B cell (primary cell): ENCODE measurements around the gene MEPCE.

Source experiments
- EZH2 ChIP-seq: IDR thresholded peaks from 2 replicates; pipeline ENCODE4 v1.6.1; 2012; ENCODE audit warnings: borderline replicate concordance, low read depth, mild to moderate bottlenecking, moderate library complexity, low read length; ENCODE audit not compliant: insufficient read depth, poor library complexity, severe bottlenecking
- TF ChIP-seq, protein P1 (sequence below): fragments of 200-600 bp; IDR thresholded peaks from one replicate; pipeline ENCODE4 v1.8.0; 2022; ENCODE audit warnings: antibody characterized with exemption, mild to moderate bottlenecking

DNA sequence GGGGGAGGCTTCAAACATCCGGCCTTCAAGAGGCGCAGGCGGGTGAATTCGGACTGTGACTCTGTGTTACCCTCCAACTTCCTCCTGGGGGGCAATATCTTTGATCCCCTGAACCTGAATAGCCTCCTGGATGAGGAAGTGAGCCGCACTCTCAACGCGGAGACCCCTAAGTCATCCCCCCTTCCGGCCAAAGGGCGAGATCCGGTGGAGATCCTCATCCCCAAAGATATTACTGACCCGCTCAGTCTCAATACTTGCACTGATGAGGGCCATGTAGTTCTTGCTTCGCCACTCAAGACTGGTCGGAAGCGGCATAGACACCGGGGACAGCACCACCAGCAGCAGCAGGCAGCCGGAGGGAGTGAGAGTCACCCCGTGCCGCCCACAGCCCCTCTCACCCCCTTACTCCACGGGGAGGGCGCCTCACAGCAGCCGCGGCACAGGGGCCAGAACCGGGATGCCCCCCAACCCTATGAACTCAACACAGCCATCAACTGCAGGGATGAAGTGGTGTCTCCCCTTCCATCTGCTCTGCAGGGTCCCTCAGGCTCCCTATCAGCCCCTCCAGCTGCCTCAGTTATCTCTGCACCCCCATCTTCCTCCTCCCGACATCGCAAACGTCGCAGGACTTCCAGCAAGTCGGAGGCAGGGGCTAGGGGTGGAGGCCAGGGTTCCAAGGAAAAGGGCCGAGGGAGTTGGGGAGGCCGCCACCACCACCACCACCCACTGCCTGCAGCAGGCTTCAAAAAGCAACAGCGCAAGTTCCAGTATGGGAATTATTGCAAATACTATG is 1.1 kb downstream of the MEPCE start:
- TF ChIP-seq EZH2, result no peak
- TF ChIP-seq, protein P1, sequence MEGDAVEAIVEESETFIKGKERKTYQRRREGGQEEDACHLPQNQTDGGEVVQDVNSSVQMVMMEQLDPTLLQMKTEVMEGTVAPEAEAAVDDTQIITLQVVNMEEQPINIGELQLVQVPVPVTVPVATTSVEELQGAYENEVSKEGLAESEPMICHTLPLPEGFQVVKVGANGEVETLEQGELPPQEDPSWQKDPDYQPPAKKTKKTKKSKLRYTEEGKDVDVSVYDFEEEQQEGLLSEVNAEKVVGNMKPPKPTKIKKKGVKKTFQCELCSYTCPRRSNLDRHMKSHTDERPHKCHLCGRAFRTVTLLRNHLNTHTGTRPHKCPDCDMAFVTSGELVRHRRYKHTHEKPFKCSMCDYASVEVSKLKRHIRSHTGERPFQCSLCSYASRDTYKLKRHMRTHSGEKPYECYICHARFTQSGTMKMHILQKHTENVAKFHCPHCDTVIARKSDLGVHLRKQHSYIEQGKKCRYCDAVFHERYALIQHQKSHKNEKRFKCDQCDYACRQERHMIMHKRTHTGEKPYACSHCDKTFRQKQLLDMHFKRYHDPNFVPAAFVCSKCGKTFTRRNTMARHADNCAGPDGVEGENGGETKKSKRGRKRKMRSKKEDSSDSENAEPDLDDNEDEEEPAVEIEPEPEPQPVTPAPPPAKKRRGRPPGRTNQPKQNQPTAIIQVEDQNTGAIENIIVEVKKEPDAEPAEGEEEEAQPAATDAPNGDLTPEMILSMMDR, result no peak
